GM23338 (cell line): ENCODE data around the gene NEK10. TPM values are rescaled to one million over a fixed set of nuclear protein-coding genes. Genes with fewer than 3 reads are reported as not detected.

ENCODE experiments used
- ATAC-seq: fragments of 200-7000 bp; cut with Tn5 transposase; 3 replicates; pipeline ENCODE4 v1.9.1; 2020
- DNase-seq: peaks from one replicate; pipeline ENCODE4 v3.0.0-alpha.2; 2015; ENCODE audit warnings: low spot score
- H2AFZ ChIP-seq: fragments of 200-600 bp; sonication (generic); 2 replicates; pipeline ENCODE4 v1.8.0; 2016; ENCODE audit warnings: antibody characterized with exemption, mild to moderate bottlenecking, moderate library complexity
- H3F3A ChIP-seq: fragments of 200-600 bp; sonication (generic); replicated peaks from 2 replicates; pipeline ENCODE4 v1.8.0; 2017; ENCODE audit warnings: antibody characterized with exemption, mixed run types, low read depth
- H3K27ac ChIP-seq: fragments of 200-600 bp; sonication (generic); 2 replicates; pipeline ENCODE4 v1.6.1; 2016; ENCODE audit warnings: low read depth
- H3K27me3 ChIP-seq: fragments of 200-600 bp; sonication (generic); 2 replicates; pipeline ENCODE4 v1.8.0; 2016; ENCODE audit warnings: mild to moderate bottlenecking, mixed run types, moderate library complexity; ENCODE audit not compliant: insufficient read depth
- H3K36me3 ChIP-seq: fragments of 200-600 bp; sonication (generic); 2 replicates; pipeline ENCODE4 v1.8.0; 2016; ENCODE audit warnings: mild to moderate bottlenecking; ENCODE audit not compliant: insufficient read depth
- H3K4me1 ChIP-seq: fragments of 200-600 bp; sonication (generic); 2 replicates; pipeline ENCODE4 v1.8.0; 2016; ENCODE audit warnings: mild to moderate bottlenecking, moderate library complexity; ENCODE audit not compliant: insufficient read depth
- H3K4me2 ChIP-seq: fragments of 200-600 bp; sonication (generic); 2 replicates; pipeline ENCODE4 v1.7.1; 2017; ENCODE audit warnings: mixed run types
- H3K4me3 ChIP-seq: fragments of 200-600 bp; sonication (generic); 2 replicates; pipeline ENCODE4 v1.6.1; 2016; ENCODE audit warnings: mixed run types
- H3K79me2 ChIP-seq: fragments of 200-600 bp; sonication (generic); replicated peaks from 2 replicates; pipeline ENCODE4 v1.8.0; 2017; ENCODE audit warnings: mild to moderate bottlenecking; ENCODE audit not compliant: insufficient read depth
- H3K9me2 ChIP-seq: fragments of 200-600 bp; sonication (generic); 2 replicates; pipeline ENCODE4 v1.8.0; 2017; ENCODE audit not compliant: insufficient read depth
- H4K20me1 ChIP-seq: fragments of 200-600 bp; sonication (generic); replicated peaks from 2 replicates; pipeline ENCODE4 v1.8.0; 2017; ENCODE audit warnings: mild to moderate bottlenecking; ENCODE audit not compliant: insufficient read depth
- H3K27ac Mint-ChIP-seq: 2 replicates; pipeline ENCODE4 v1.8.0; 2020; ENCODE audit warnings: inconsistent platforms, mild to moderate bottlenecking, moderate library complexity, mixed read lengths
- H3K27me3 Mint-ChIP-seq: 3 replicates; pipeline ENCODE4 v1.8.0; 2022; ENCODE audit warnings: low read depth, mild to moderate bottlenecking, moderate library complexity, mixed read lengths, inconsistent platforms; ENCODE audit not compliant: insufficient read depth, poor library complexity
- H3K36me3 Mint-ChIP-seq: 3 replicates; pipeline ENCODE4 v1.8.0; 2021; ENCODE audit warnings: low read depth, mild to moderate bottlenecking, inconsistent platforms, moderate library complexity, mixed read lengths
- H3K4me1 Mint-ChIP-seq: 3 replicates; pipeline ENCODE4 v1.8.0; 2020; ENCODE audit warnings: mild to moderate bottlenecking, inconsistent platforms, mixed read lengths
- H3K4me3 Mint-ChIP-seq: 3 replicates; pipeline ENCODE4 v1.8.0; 2021; ENCODE audit warnings: moderate library complexity, mild to moderate bottlenecking, inconsistent platforms, mixed read lengths
- H3K9me3 Mint-ChIP-seq: 3 replicates; pipeline ENCODE4 v1.8.0; 2020; ENCODE audit warnings: moderate library complexity, mild to moderate bottlenecking, inconsistent platforms, mixed read lengths
- CREB1 ChIP-seq: fragments of 250-450 bp; sonication (Bioruptor Pico); IDR thresholded peaks from 2 replicates; pipeline ENCODE4 v1.5.0; 2020; ENCODE audit warnings: low read depth, mild to moderate bottlenecking, moderate library complexity
- ETS1 ChIP-seq: IDR thresholded peaks from 2 replicates; pipeline ENCODE4 v1.6.1; 2016; ENCODE audit warnings: antibody characterized with exemption
- JUNB ChIP-seq: IDR thresholded peaks from one replicate; pipeline ENCODE4 v1.6.1; 2016; ENCODE audit warnings: antibody characterized with exemption; ENCODE audit not compliant: unreplicated experiment
- NANOG ChIP-seq: IDR thresholded peaks from 2 replicates; pipeline ENCODE4 v1.6.1; 2016; ENCODE audit warnings: antibody characterized with exemption, borderline replicate concordance
- POLR2AphosphoS5 ChIP-seq: IDR thresholded peaks from 2 replicates; pipeline ENCODE4 v1.6.1; 2016; ENCODE audit warnings: antibody characterized with exemption, low read depth
- REST ChIP-seq: IDR thresholded peaks from one replicate; pipeline ENCODE4 v1.6.1; 2018; ENCODE audit warnings: antibody characterized with exemption; ENCODE audit not compliant: unreplicated experiment
- STAT1 ChIP-seq: IDR thresholded peaks from one replicate; pipeline ENCODE4 v1.6.1; 2016; ENCODE audit warnings: antibody characterized with exemption; ENCODE audit not compliant: unreplicated experiment
- ZNF114 ChIP-seq: fragments of 250-450 bp; sonication (Bioruptor Pico); IDR thresholded peaks from 2 replicates; pipeline ENCODE4 v1.5.0; 2020; ENCODE audit warnings: mild to moderate bottlenecking, moderate library complexity
- ZNF331 ChIP-seq: fragments of 250-450 bp; sonication (Bioruptor Pico); IDR thresholded peaks from 2 replicates; pipeline ENCODE4 v1.5.0; 2020; ENCODE audit warnings: low read depth, mild to moderate bottlenecking, moderate library complexity
- polyA plus RNA-seq: library from polyadenylated mRNA; unstranded; fragments of >200 nt; fragmentation: Nextera tagmentation; extraction: Ambion mirVana; gene quantifications from 2 replicates; pipeline ENCODE4 v1.2.1, GENCODE V29; 2016
- total RNA-seq: library from RNA; depleted of rRNA; stranded (reverse); fragments of >200 nt; shearing (Covaris generic); gene quantifications from 2 replicates; pipeline ENCODE4 v1.2.3, GENCODE V29; 2014
- TF ChIP-seq, protein P1 (sequence below), 2 experiments: fragments of 200-600 bp in 1 of 2; sonication (generic) in 1 of 2; conservative IDR thresholded peaks; 2 replicates each; pipeline versions ENCODE4 v1.5.1 to v1.6.1; 2016 to 2017; ENCODE audit warnings: antibody characterized with exemption in 2 of 2, low read depth in 2 of 2, mild to moderate bottlenecking in 2 of 2, moderate library complexity in 1 of 2

Gene NEK10
- total and polyA plus RNA-seq, 2 experiments from 2014 or later, result 0.55 to 2.0 TPM

GRCh38 chr3:27279123-27279522, 90.1 kb downstream of the NEK10 start:
- Histone ChIP-seq H3K4me3 (no peak overlapping the region), H2AFZ (no peak overlapping the region), H3F3A (no peaks in the 10 kb centered on the region), H3K4me2 (no peak overlapping the region), H3K36me3 (no peaks in the 10 kb centered on the region), H3K27me3 (no peaks in the 10 kb centered on the region), H3K9me2 (0 out of 2 replicates have a peak, but pooled peaks cover 4% of the 10 kb centered on the region), H3K4me1 (no peaks in the 10 kb centered on the region), H3K79me2 (no peaks in the 10 kb centered on the region), H3K27ac (no peak overlapping the region), H4K20me1 (no peaks in the 10 kb centered on the region)
- H3K4me1 Mint-ChIP-seq, result no peaks in the 10 kb centered on the region
- no peaks in the 10 kb centered on the region for H3K27me3 Mint-ChIP-seq
- TF ChIP-seq, protein P1, sequence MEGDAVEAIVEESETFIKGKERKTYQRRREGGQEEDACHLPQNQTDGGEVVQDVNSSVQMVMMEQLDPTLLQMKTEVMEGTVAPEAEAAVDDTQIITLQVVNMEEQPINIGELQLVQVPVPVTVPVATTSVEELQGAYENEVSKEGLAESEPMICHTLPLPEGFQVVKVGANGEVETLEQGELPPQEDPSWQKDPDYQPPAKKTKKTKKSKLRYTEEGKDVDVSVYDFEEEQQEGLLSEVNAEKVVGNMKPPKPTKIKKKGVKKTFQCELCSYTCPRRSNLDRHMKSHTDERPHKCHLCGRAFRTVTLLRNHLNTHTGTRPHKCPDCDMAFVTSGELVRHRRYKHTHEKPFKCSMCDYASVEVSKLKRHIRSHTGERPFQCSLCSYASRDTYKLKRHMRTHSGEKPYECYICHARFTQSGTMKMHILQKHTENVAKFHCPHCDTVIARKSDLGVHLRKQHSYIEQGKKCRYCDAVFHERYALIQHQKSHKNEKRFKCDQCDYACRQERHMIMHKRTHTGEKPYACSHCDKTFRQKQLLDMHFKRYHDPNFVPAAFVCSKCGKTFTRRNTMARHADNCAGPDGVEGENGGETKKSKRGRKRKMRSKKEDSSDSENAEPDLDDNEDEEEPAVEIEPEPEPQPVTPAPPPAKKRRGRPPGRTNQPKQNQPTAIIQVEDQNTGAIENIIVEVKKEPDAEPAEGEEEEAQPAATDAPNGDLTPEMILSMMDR (conservative IDR thresholded peaks at IDR 0.05; ENCODE audit: low read depth in 2 of 2), result peak; percentile 67 to 71
- no peak for TF ChIP-seq CREB1 (CRISPR knock-in tag)
- no peaks in the 10 kb centered on the region for H3K9me3 Mint-ChIP-seq
- DNase-seq (peak; percentile 54), ATAC-seq (peak; percentile 43; the same call in 2 of the 3 replicates)
- no peak overlapping the region for H3K27ac Mint-ChIP-seq
- H3K4me3 Mint-ChIP-seq, result no peak overlapping the region
- H3K36me3 Mint-ChIP-seq, result no peaks in the 10 kb centered on the region

DNA sequence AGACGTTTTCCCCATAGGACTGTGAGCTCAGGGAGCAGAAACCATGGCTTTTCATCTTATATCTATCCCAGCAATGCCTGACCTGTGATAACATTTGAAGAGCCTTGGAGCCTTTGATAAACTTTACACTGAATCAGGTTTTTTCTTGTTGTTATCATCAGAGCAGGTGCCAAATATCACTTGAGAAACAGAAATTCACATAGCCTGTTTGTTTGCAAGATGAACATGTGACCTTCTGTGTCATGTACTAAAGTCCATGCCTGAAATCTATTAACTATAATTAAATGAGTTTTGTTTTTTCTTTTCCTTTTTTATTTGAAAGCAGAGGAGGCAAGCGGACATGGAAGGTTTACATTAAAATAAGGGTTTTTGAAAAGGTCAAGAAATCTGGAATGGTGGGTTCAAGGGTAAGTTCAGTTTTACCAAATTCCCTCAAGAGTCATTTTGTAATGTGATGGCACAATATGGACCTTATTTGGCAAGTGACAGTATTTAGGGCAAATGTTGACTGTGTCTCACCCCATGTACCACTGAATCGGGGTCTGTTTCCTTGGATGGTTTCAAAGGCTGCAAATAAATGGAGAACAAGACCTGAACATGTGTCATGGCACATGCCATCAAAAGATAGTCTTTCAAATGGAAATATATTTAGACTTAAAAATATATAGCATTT, 90.7 kb downstream of the NEK10 start:
- Histone ChIP-seq H3K4me1 (no peaks in the 10 kb centered on the region), H3K79me2 (no peaks in the 10 kb centered on the region), H3K27me3 (no peaks in the 10 kb centered on the region), H3K4me2 (no peak overlapping the region), H3K4me3 (no peak overlapping the region), H3K9me2 (0 out of 2 replicates have a peak, but pooled peaks cover 4% of the 10 kb centered on the region), H4K20me1 (no peaks in the 10 kb centered on the region), H3K36me3 (no peaks in the 10 kb centered on the region), H2AFZ (no peak overlapping the region), H3K27ac (no peak overlapping the region), H3F3A (no peaks in the 10 kb centered on the region)
- H3K27ac Mint-ChIP-seq, result no peak overlapping the region
- ATAC-seq (no peak), DNase-seq (no peak)
- H3K36me3 Mint-ChIP-seq, result no peaks in the 10 kb centered on the region
- no peaks in the 10 kb centered on the region for H3K9me3 Mint-ChIP-seq
- no peak overlapping the region for H3K4me3 Mint-ChIP-seq
- H3K4me1 Mint-ChIP-seq, result no peaks in the 10 kb centered on the region
- no peaks in the 10 kb centered on the region for H3K27me3 Mint-ChIP-seq
- no peak for TF ChIP-seq NANOG
- no peak for TF ChIP-seq JUNB
- TF ChIP-seq, protein P1 (conservative IDR thresholded peaks at IDR 0.05; ENCODE audit: low read depth in 2 of 2), result no peak
- TF ChIP-seq CREB1 (CRISPR knock-in tag), result no peak
- no peak for TF ChIP-seq ETS1
- no peak for TF ChIP-seq REST
- no peak for TF ChIP-seq POLR2AphosphoS5
- TF ChIP-seq ZNF331 (CRISPR knock-in tag), result no peak
- no peak for TF ChIP-seq ZNF114 (CRISPR knock-in tag)
- TF ChIP-seq STAT1, result no peak
